K562 (cell line): ENCODE data around the gene HMBS. TPM values are rescaled to one million over a fixed set of nuclear protein-coding genes. Genes with fewer than 3 reads are reported as not detected.

ENCODE experiments used
- CBFB ChIP-seq: sonication (generic); formaldehyde crosslinking; IDR thresholded peaks from 2 replicates; pipeline ENCODE4 v1.4.0; 2020; ENCODE audit warnings: mild to moderate bottlenecking, missing genetic modification reagents
- CLOCK ChIP-seq: fragments of 250-450 bp; sonication (Bioruptor Pico); IDR thresholded peaks from 2 replicates; pipeline ENCODE4 v1.4.0; 2020; ENCODE audit warnings: mild to moderate bottlenecking, moderate library complexity, borderline replicate concordance
- CREB1 ChIP-seq, 2 experiments: sonication (generic) in 1 of 2; formaldehyde crosslinking in 1 of 2; IDR thresholded peaks; 2 replicates each; pipeline versions ENCODE4 v1.6.1 to v1.8.0; 2012 to 2022; ENCODE audit warnings: inconsistent platforms in 1 of 2, mild to moderate bottlenecking in 1 of 2, missing genetic modification reagents in 1 of 2, moderate library complexity in 1 of 2
- CSDE1 ChIP-seq, 2 experiments: fragments of 450-650 bp; IDR thresholded peaks; 2 replicates each; pipeline ENCODE4 v1.6.1; 2016; ENCODE audit warnings: mild to moderate bottlenecking in 1 of 2
- CTCFL ChIP-seq: IDR thresholded peaks from 2 replicates; pipeline ENCODE4 v1.6.1; 2011; ENCODE audit warnings: borderline replicate concordance, low read depth, mild to moderate bottlenecking, moderate library complexity, low read length; ENCODE audit not compliant: insufficient read depth, poor library complexity, severe bottlenecking
- ETS2 ChIP-seq: IDR thresholded peaks from 2 replicates; pipeline ENCODE4 v1.6.1; 2016; ENCODE audit warnings: borderline replicate concordance, missing genetic modification characterization, mild to moderate bottlenecking, moderate library complexity, missing compliant biosample characterization; ENCODE audit not compliant: poor library complexity, severe bottlenecking
- FOXJ2 ChIP-seq: fragments of 200-800 bp; sonication (Bioruptor generic); IDR thresholded peaks from 2 replicates; pipeline ENCODE4 v1.6.1; 2016; ENCODE audit warnings: missing genetic modification characterization, missing compliant biosample characterization
- FOXM1 ChIP-seq, 2 experiments: fragments of 450-650 bp in 1 of 2; sonication (generic) in 1 of 2; formaldehyde crosslinking in 1 of 2; IDR thresholded peaks; 2 replicates each; pipeline versions ENCODE4 v1.6.1 to v1.9.0; 2017 to 2022; ENCODE audit warnings: low read depth in 2 of 2, mild to moderate bottlenecking in 2 of 2, missing genetic modification reagents in 1 of 2, moderate library complexity in 1 of 2
- HEY1 ChIP-seq: fragments of 250-450 bp; sonication (Bioruptor Pico); IDR thresholded peaks from 2 replicates; pipeline ENCODE4 v1.5.0; 2020; ENCODE audit warnings: mild to moderate bottlenecking, moderate library complexity, borderline replicate concordance
- KDM2B ChIP-seq: fragments of 250-450 bp; sonication (Bioruptor Pico); IDR thresholded peaks from 2 replicates; pipeline ENCODE4 v1.8.0; 2021; ENCODE audit warnings: mild to moderate bottlenecking, moderate library complexity
- MAZ ChIP-seq, 2 experiments: fragments of 450-650 bp in 1 of 2; sonication (generic) in 1 of 2; formaldehyde crosslinking; IDR thresholded peaks in 1 of 2; conservative IDR thresholded peaks in 1 of 2; 2 replicates each; pipeline versions ENCODE4 v1.4.0 to v1.5.0; 2020; ENCODE audit warnings: mild to moderate bottlenecking in 1 of 2, missing genetic modification reagents in 1 of 2
- NCOA2 ChIP-seq, 2 experiments: fragments of 450-650 bp; IDR thresholded peaks; 2 replicates each; pipeline ENCODE4 v1.6.1; 2018; ENCODE audit warnings: mild to moderate bottlenecking in 2 of 2, moderate library complexity in 1 of 2; ENCODE audit not compliant: partially characterized antibody in 2 of 2
- PHF8 ChIP-seq: fragments of 200-600 bp; sonication (generic); IDR thresholded peaks from 2 replicates; pipeline ENCODE4 v1.6.1; 2012; ENCODE audit warnings: mixed run types, mild to moderate bottlenecking, inconsistent platforms, low read length, moderate library complexity, borderline replicate concordance
- RBBP5 ChIP-seq: fragments of 200-600 bp; sonication (generic); IDR thresholded peaks from 2 replicates; pipeline ENCODE4 v1.6.1; 2012; ENCODE audit warnings: borderline replicate concordance, mild to moderate bottlenecking, low read length, control low read depth, inconsistent platforms; ENCODE audit not compliant: insufficient read depth, poor library complexity, severe bottlenecking
- ZNF436 ChIP-seq: fragments of 250-450, 450-650 bp; sonication (Bioruptor Pico); formaldehyde crosslinking; IDR thresholded peaks from 2 replicates; pipeline ENCODE4 v1.7.0; 2020; ENCODE audit warnings: mild to moderate bottlenecking
- ZNF511 ChIP-seq: sonication (generic); formaldehyde crosslinking; IDR thresholded peaks from 2 replicates; pipeline ENCODE4 v1.8.0; 2022; ENCODE audit warnings: mild to moderate bottlenecking, missing genetic modification reagents
- ZNF639 ChIP-seq, 2 experiments: fragments of 200-800 bp in 1 of 2; sonication (Bioruptor generic) in 1 of 2; sonication (generic) in 1 of 2; formaldehyde crosslinking in 1 of 2; IDR thresholded peaks in 1 of 2; conservative IDR thresholded peaks in 1 of 2; 2 replicates each; pipeline versions ENCODE4 v1.5.0 to v1.6.1; 2016 to 2020; ENCODE audit warnings: missing compliant biosample characterization in 1 of 2, missing genetic modification characterization in 1 of 2, missing genetic modification reagents in 1 of 2
- ZNF75A ChIP-seq: fragments of 450-650 bp; formaldehyde crosslinking; IDR thresholded peaks from 2 replicates; pipeline ENCODE4 v1.4.0; 2020; ENCODE audit warnings: mild to moderate bottlenecking
- polyA plus RNA-seq, 8 experiments: library from polyadenylated mRNA; depleted of rRNA in 4 of 8; stranded (reverse) in 5 of 8; unstranded in 3 of 8; fragments of >200 nt; fragmentation: Nextera tagmentation in 2 of 8; fragmentation: Illumina TruSeq in 1 of 8; extraction: Ambion mirVana in 2 of 8; extraction: Trizol in 1 of 8; gene quantifications; 2 replicates each; pipeline versions ENCODE4 v1.2.1 to v1.2.3, GENCODE V29; 2011 to 2014; ENCODE audit warnings: inconsistent platforms in 1 of 8, missing spikeins in 1 of 8
- total RNA-seq, 7 experiments: library from RNA; depleted of rRNA in 6 of 7; stranded (reverse); fragments of >200 nt in 6 of 7; fragmentation: Illumina TruSeq in 2 of 7; extraction: Trizol in 2 of 7; gene quantifications; 2 replicates each; pipeline versions ENCODE4 v1.2.1 to v1.2.3, GENCODE V29; 2011 to 2021; ENCODE audit warnings: low replicate concordance in 1 of 7

HMBS gene
- total and polyA plus RNA-seq, 9 of the 15 experiments (the other 6 are each of a cell fraction or from before 2014, with no cell fraction given): 56.9 to 385 (median 286) TPM

GRCh38 chr11:119107538-119108145 lies 23.0 kb downstream of the HMBS start (continued):
- no peak for TF ChIP-seq CLOCK
- no peak for TF ChIP-seq ZNF75A (CRISPR knock-in tag)
- TF ChIP-seq CBFB: no peak
- TF ChIP-seq FOXJ2 (tag): no peak
- TF ChIP-seq FOXM1 (IDR thresholded peaks at IDR 0.05; ENCODE audit: low read depth): no peak
- TF ChIP-seq FOXM1 (CRISPR knock-in tag; IDR thresholded peaks at IDR 0.05; ENCODE audit: low read depth): peak; percentile 41; the same call in 1 of the 2 replicates
- 0 out of 2 replicates have a peak, but pooled peaks have one; percentile 2 for TF ChIP-seq KDM2B
- no peak for TF ChIP-seq CTCFL
- TF ChIP-seq ZNF639 (CRISPR knock-in tag; conservative IDR thresholded peaks at IDR 0.05 in 1 of 2, IDR thresholded peaks at IDR 0.05 in 1 of 2): no peak; a peak in 1 of 4 replicates
- no peak for TF ChIP-seq NCOA2 (IDR thresholded peaks at IDR 0.05; ENCODE audit: partially characterized antibody in 2 of 2)
- no peak for TF ChIP-seq MAZ (CRISPR knock-in tag; conservative IDR thresholded peaks at IDR 0.05 in 1 of 2, IDR thresholded peaks at IDR 0.05 in 1 of 2)
- no peak for TF ChIP-seq CREB1 (IDR thresholded peaks at IDR 0.05)
- no peak for TF ChIP-seq CREB1 (CRISPR knock-in tag; IDR thresholded peaks at IDR 0.05)
- no peak for TF ChIP-seq ZNF436 (CRISPR knock-in tag)
- TF ChIP-seq PHF8: peak; percentile 14; the same call in 1 of the 2 replicates
- no peak for TF ChIP-seq CSDE1 (IDR thresholded peaks at IDR 0.05)
- TF ChIP-seq ETS2 (tag): no peak
- TF ChIP-seq ZNF511 (CRISPR knock-in tag): peak; percentile 18; the same call in 1 of the 2 replicates
- no peak for TF ChIP-seq HEY1 (CRISPR knock-in tag)
- TF ChIP-seq RBBP5: peak; percentile 25
